Measurements from ENCODE around the gene ACLY. TPM values are rescaled to one million over a fixed set of nuclear protein-coding genes. Genes with fewer than 3 reads are reported as not detected.

The ACLY gene
- total and polyA plus RNA-seq, 2 of the 13 experiments (the other 11 are each of a cell fraction or from before 2014, with no cell fraction given): 111 to 218 TPM

- TF ChIP-seq ZNF674 (CRISPR knock-in tag; IDR thresholded peaks at IDR 0.05; ENCODE audit: low read depth) (0 out of 2 replicates have a peak, but pooled peaks have one; percentile 34), KAT8 (CRISPR knock-in tag; IDR thresholded peaks at IDR 0.05) (peak; percentile 68; the same call in 1 of the 2 replicates), NFATC3 (CRISPR knock-in tag; IDR thresholded peaks at IDR 0.05) (no peak), YY1 (IDR thresholded peaks at IDR 0.05; ENCODE audit: insufficient read depth, insufficient replicate concordance, low read depth, low read length) (peak; percentile 73), IRX3 (CRISPR knock-in tag; IDR thresholded peaks at IDR 0.05; ENCODE audit: borderline replicate concordance, low read depth) (peak; percentile 75; the same call in 1 of the 2 replicates), NR2C2 (CRISPR knock-in tag; IDR thresholded peaks at IDR 0.05; ENCODE audit: borderline replicate concordance) (peak; percentile 52; the same call in 1 of the 2 replicates), ZBTB40 (IDR thresholded peaks at IDR 0.05) (no peak), ZBTB40 (CRISPR knock-in tag; IDR thresholded peaks at IDR 0.05) (peak; percentile 15; the same call in 1 of the 2 replicates), ZNF569 (CRISPR knock-in tag; IDR thresholded peaks at IDR 0.05; ENCODE audit: borderline replicate concordance) (no peak), NPAS2 (CRISPR knock-in tag; IDR thresholded peaks at IDR 0.05; ENCODE audit: borderline replicate concordance) (no peak), NR0B2 (CRISPR knock-in tag; IDR thresholded peaks at IDR 0.05) (peak; percentile 19), CCDC6 (CRISPR knock-in tag; IDR thresholded peaks at IDR 0.05) (peak; percentile 64; the same call in 1 of the 2 replicates), ZNF768 (CRISPR knock-in tag; IDR thresholded peaks at IDR 0.05) (no peak; the same call in 1 of the 2 replicates), KMT2A (CRISPR knock-in tag; IDR thresholded peaks at IDR 0.05) (peak; percentile 55; the same call in 1 of the 2 replicates), DR1 (CRISPR knock-in tag; IDR thresholded peaks at IDR 0.05) (peak; percentile 99), ZSCAN9 (CRISPR knock-in tag; IDR thresholded peaks at IDR 0.05; ENCODE audit: borderline replicate concordance) (peak; percentile 53; the same call in 1 of the 2 replicates), SMAD1 (CRISPR knock-in tag; IDR thresholded peaks at IDR 0.05; ENCODE audit: borderline replicate concordance, low read depth) (no peak)
- TF ChIP-seq, protein P1, sequence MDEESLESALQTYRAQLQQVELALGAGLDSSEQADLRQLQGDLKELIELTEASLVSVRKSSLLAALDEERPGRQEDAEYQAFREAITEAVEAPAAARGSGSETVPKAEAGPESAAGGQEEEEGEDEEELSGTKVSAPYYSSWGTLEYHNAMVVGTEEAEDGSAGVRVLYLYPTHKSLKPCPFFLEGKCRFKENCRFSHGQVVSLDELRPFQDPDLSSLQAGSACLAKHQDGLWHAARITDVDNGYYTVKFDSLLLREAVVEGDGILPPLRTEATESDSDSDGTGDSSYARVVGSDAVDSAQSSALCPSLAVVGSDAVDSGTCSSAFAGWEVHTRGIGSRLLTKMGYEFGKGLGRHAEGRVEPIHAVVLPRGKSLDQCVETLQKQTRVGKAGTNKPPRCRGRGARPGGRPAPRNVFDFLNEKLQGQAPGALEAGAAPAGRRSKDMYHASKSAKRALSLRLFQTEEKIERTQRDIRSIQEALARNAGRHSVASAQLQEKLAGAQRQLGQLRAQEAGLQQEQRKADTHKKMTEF (CRISPR knock-in tag; IDR thresholded peaks at IDR 0.05): peak; percentile 85; the same call in 1 of the 2 replicates
These were observed at the start of gene ACLY (continued) for GRCh38 chr17:41918314-41919164.

All from HepG2 (cell line).